K562 (cell line): Measurements from ENCODE around the gene CAMK2G. TPM values are rescaled to one million over a fixed set of nuclear protein-coding genes. Genes with fewer than 3 reads are reported as not detected.

ENCODE experiments used
- CBX1 ChIP-seq: sonication (generic); IDR thresholded peaks from 2 replicates; pipeline ENCODE4 v1.6.1; 2016; ENCODE audit warnings: antibody characterized with exemption, low read depth, mild to moderate bottlenecking
- CCNT2 ChIP-seq: IDR thresholded peaks from 2 replicates; pipeline ENCODE4 v1.6.1; 2011; ENCODE audit warnings: borderline replicate concordance, low read depth, mild to moderate bottlenecking, moderate library complexity, mixed read lengths, low read length; ENCODE audit not compliant: insufficient read length; ENCODE audit errors: extremely low read depth
- EGR1 ChIP-seq: fragments of 450-650 bp; conservative IDR thresholded peaks from 2 replicates; pipeline ENCODE4 v1.6.1; 2017; ENCODE audit warnings: mild to moderate bottlenecking
- EP300 ChIP-seq: IDR thresholded peaks from 2 replicates; pipeline ENCODE4 v1.6.1; 2012; ENCODE audit warnings: low read length, improper control_type of control experiment
- HDAC6 ChIP-seq: IDR thresholded peaks from 2 replicates; pipeline ENCODE4 v1.6.1; 2012; ENCODE audit warnings: low read depth, mild to moderate bottlenecking, control low read depth, inconsistent platforms, low read length, moderate library complexity
- KLF16 ChIP-seq: IDR thresholded peaks from 2 replicates; pipeline ENCODE4 v1.6.1; 2016; ENCODE audit warnings: antibody characterized with exemption
- POLR2A ChIP-seq: fragments of 450-650 bp; conservative IDR thresholded peaks from 2 replicates; pipeline ENCODE4 v1.6.1; 2016
- SETDB1 ChIP-seq: IDR thresholded peaks from one replicate; pipeline ENCODE4 v1.6.1; 2012; ENCODE audit warnings: low read length, control low read depth, inconsistent platforms
- STAT5A ChIP-seq: IDR thresholded peaks from 2 replicates; pipeline ENCODE4 v1.6.1; 2012; ENCODE audit warnings: low read length, inconsistent platforms, borderline replicate concordance
- TFAP4 ChIP-seq: sonication (generic); formaldehyde crosslinking; IDR thresholded peaks from 2 replicates; pipeline ENCODE4 v1.8.0; 2022; ENCODE audit warnings: missing genetic modification reagents, mild to moderate bottlenecking, moderate library complexity, borderline replicate concordance
- TSC22D4 ChIP-seq: fragments of 450-650 bp; IDR thresholded peaks from 2 replicates; pipeline ENCODE4 v1.6.1; 2016; ENCODE audit warnings: missing genetic modification characterization, missing biosample characterization, control low read depth
- YBX1 ChIP-seq: fragments of 450-650 bp; IDR thresholded peaks from 2 replicates; pipeline ENCODE4 v1.7.1; 2016; ENCODE audit warnings: mild to moderate bottlenecking
- ZNF124 ChIP-seq: sonication (generic); formaldehyde crosslinking; IDR thresholded peaks from 2 replicates; pipeline ENCODE4 v1.8.1; 2022; ENCODE audit warnings: missing genetic modification reagents
- ZNF592 ChIP-seq: fragments of 450-650 bp; IDR thresholded peaks from 2 replicates; pipeline ENCODE4 v1.6.1; 2017; ENCODE audit warnings: antibody characterized with exemption, mild to moderate bottlenecking
- polyA plus RNA-seq, 8 experiments: library from polyadenylated mRNA; depleted of rRNA in 4 of 8; stranded (reverse) in 5 of 8; unstranded in 3 of 8; fragments of >200 nt; fragmentation: Nextera tagmentation in 2 of 8; fragmentation: Illumina TruSeq in 1 of 8; extraction: Ambion mirVana in 2 of 8; extraction: Trizol in 1 of 8; gene quantifications; 2 replicates each; pipeline versions ENCODE4 v1.2.1 to v1.2.3, GENCODE V29; 2011 to 2014; ENCODE audit warnings: inconsistent platforms in 1 of 8, missing spikeins in 1 of 8
- total RNA-seq, 7 experiments: library from RNA; depleted of rRNA in 6 of 7; stranded (reverse); fragments of >200 nt in 6 of 7; fragmentation: Illumina TruSeq in 2 of 7; extraction: Trizol in 2 of 7; gene quantifications; 2 replicates each; pipeline versions ENCODE4 v1.2.1 to v1.2.3, GENCODE V29; 2011 to 2021; ENCODE audit warnings: low replicate concordance in 1 of 7
- TF ChIP-seq, protein P1 (sequence below): fragments of 450-650 bp; IDR thresholded peaks from 2 replicates; pipeline ENCODE4 v1.6.1; 2016; ENCODE audit warnings: low read depth

The CAMK2G gene
- total and polyA plus RNA-seq, 9 of the 15 experiments (the other 6 are each of a cell fraction or from before 2014, with no cell fraction given) = 9.0 to 37.9 (median 32.6) TPM

DNA sequence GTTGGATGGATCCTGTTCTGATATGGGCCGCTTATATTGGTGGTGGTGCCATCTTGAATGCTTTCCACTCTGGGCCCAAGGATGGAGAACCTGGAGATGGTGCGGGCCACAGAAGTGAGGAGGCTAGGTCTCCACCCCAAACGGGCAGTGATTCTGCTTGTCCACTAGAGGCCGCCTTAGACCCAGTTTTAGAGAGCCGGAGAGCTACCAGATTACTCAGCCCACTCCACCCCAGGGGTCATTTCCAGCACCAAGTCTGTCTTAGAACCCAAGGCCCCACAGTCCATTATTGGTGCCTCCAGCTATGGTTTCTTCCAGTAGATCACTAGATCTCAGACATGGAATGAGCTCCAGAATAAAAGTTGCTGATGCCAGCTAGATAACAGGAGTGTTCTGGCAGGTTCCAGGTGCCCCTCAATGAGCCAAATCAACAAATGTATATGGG, 11.8 kb upstream of the CAMK2G start (continued):
- peak; percentile 21; the same call in 1 of the 2 replicates for TF ChIP-seq EP300
- TF ChIP-seq, protein P1, sequence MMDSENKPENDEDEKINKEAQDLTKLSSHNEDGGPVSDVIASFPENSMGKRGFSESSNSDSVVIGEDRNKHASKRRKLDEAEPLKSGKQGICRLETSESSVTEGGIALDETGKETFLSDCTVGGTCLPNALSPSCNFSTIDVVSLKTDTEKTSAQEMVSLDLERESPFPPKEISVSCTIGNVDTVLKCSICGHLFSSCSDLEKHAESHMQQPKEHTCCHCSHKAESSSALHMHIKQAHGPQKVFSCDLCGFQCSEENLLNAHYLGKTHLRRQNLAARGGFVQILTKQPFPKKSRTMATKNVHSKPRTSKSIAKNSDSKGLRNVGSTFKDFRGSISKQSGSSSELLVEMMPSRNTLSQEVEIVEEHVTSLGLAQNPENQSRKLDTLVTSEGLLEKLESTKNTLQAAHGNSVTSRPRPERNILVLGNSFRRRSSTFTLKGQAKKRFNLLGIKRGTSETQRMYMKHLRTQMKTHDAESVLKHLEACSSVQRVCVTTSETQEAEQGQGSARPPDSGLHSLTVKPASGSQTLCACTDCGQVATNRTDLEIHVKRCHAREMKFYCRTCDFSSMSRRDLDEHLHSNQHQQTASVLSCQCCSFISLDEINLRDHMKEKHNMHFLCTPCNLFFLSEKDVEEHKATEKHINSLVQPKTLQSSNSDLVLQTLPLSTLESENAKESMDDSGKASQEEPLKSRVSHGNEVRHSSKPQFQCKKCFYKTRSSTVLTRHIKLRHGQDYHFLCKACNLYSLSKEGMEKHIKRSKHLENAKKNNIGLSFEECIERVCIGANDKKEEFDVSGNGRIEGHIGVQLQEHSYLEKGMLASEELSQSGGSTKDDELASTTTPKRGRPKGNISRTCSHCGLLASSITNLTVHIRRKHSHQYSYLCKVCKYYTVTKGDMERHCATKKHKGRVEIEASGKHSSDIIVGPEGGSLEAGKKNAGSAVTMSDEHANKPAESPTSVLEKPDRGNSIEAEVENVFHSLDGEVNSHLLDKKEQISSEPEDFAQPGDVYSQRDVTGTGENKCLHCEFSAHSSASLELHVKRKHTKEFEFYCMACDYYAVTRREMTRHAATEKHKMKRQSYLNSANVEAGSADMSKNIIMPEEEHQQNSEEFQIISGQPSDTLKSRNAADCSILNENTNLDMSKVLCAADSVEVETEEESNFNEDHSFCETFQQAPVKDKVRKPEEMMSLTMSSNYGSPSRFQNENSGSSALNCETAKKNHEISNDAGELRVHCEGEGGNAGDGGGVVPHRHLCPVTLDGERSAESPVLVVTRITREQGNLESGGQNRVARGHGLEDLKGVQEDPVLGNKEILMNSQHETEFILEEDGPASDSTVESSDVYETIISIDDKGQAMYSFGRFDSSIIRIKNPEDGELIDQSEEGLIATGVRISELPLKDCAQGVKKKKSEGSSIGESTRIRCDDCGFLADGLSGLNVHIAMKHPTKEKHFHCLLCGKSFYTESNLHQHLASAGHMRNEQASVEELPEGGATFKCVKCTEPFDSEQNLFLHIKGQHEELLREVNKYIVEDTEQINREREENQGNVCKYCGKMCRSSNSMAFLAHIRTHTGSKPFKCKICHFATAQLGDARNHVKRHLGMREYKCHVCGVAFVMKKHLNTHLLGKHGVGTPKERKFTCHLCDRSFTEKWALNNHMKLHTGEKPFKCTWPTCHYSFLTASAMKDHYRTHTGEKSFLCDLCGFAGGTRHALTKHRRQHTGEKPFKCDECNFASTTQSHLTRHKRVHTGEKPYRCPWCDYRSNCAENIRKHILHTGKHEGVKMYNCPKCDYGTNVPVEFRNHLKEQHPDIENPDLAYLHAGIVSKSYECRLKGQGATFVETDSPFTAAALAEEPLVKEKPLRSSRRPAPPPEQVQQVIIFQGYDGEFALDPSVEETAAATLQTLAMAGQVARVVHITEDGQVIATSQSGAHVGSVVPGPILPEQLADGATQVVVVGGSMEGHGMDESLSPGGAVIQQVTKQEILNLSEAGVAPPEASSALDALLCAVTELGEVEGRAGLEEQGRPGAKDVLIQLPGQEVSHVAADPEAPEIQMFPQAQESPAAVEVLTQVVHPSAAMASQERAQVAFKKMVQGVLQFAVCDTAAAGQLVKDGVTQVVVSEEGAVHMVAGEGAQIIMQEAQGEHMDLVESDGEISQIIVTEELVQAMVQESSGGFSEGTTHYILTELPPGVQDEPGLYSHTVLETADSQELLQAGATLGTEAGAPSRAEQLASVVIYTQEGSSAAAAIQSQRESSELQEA = no peak
- TF ChIP-seq KLF16 = peak; percentile 69; the same call in 1 of the 2 replicates
- 0 out of 2 replicates have a peak, but pooled peaks have one; percentile 13 for TF ChIP-seq TFAP4 (CRISPR knock-in tag)
- peak; percentile 37; the same call in 1 of the 2 replicates for TF ChIP-seq EGR1
- TF ChIP-seq ZNF124 (CRISPR knock-in tag) = no peak
- no peak for TF ChIP-seq STAT5A
- TF ChIP-seq YBX1 = no peak
- peak; percentile 37; the same call in 1 of the 2 replicates for TF ChIP-seq ZNF592
- no peak for TF ChIP-seq CCNT2
- no peak for TF ChIP-seq CBX1
- no peak for TF ChIP-seq SETDB1
- TF ChIP-seq POLR2A = no peak
- no peak for TF ChIP-seq TSC22D4
- TF ChIP-seq HDAC6 = no peak
